Psoas muscle (tissue), 8 donors: ENCODE results near the gene RPTOR. TPM values are rescaled to one million over a fixed set of nuclear protein-coding genes. Genes with fewer than 3 reads are reported as not detected.

Experiments
- ATAC-seq, 4 donors: fragments of 200-7000 bp; cut with Tn5 transposase; one replicate each; pipeline ENCODE4 v1.9.1; 2020; ENCODE audit warnings: moderate library complexity in 3 of 4, mild to moderate bottlenecking in 2 of 4
- DNase-seq, 2 donors: peaks; one replicate each; pipeline ENCODE4 v3.0.0-alpha.2; 2020
- H3K27ac ChIP-seq: fragments of 200-600 bp; one replicate; pipeline ENCODE4 v1.8.0; 2022
- H3K27me3 ChIP-seq, 3 donors: fragments of 200-600 bp in 1 of 3; one replicate each; pipeline versions ENCODE4 v1.6.1 to v1.8.0; 2013 to 2022; ENCODE audit warnings: low read length in 2 of 3, mild to moderate bottlenecking in 2 of 3, moderate library complexity in 1 of 3; ENCODE audit not compliant: insufficient read depth in 3 of 3
- H3K36me3 ChIP-seq, 2 donors: fragments of 200-600 bp in 1 of 2; one replicate each; pipeline versions ENCODE4 v1.6.1 to v1.8.0; 2013 to 2022; ENCODE audit warnings: low read depth in 1 of 2, mild to moderate bottlenecking in 1 of 2, moderate library complexity in 1 of 2; ENCODE audit not compliant: insufficient read depth in 1 of 2
- H3K4me1 ChIP-seq: fragments of 200-600 bp; one replicate; pipeline ENCODE4 v1.8.0; 2022
- H3K4me3 ChIP-seq: fragments of 200-600 bp; one replicate; pipeline ENCODE4 v1.8.0; 2022; ENCODE audit warnings: mild to moderate bottlenecking
- H3K9me3 ChIP-seq: fragments of 200-600 bp; one replicate; pipeline ENCODE4 v1.8.0; 2022
- WGBS, 3 donors: extraction: QIAGEN DNeasy Blood & Tissue Kit; methylation state at CpG; one replicate each; pipeline versions ENCODE4 v1.1.6 to v1.1.7; 2013; 5-methylcytosine and 5-hydroxymethylcytosine counted together
- intact Hi-C, 2 donors: fragments of 100-400 bp; cut with DNase I; formaldehyde crosslinking; loops; one replicate each; pipeline versions ENCODE4 v1.11.0 to v1.14.2; 2022
- polyA plus RNA-seq, 3 donors: library from polyadenylated mRNA; stranded (reverse); fragments of 200-250 nt; gene quantifications; one replicate each; pipeline ENCODE4 v1.2.3, GENCODE V29; 2013
- total RNA-seq, 4 donors: library from RNA; stranded (reverse); fragmentation: NEBNext Ultra II Directional in 2 of 4; extraction: Animal tissue kit (Norgen Biotek cat#: 25700) in 2 of 4; gene quantifications; one replicate each; pipeline versions ENCODE4 v1.2.1 to v1.2.4, GENCODE V29; 2021 to 2023
- TF ChIP-seq, protein P1 (sequence below): fragments of 200-600 bp; IDR thresholded peaks from one replicate; pipeline ENCODE4 v1.8.0; 2022; ENCODE audit warnings: antibody characterized with exemption
- donor health status: healthy with polysubstance abuse.
- donor health status: DM: no; HTN: no; CAD: no; lungs with moderate emphysema.
- donor health status: Bipolar disorder and iron deficiency.
- donor health status: healthy.
- donor health status: DM: yes; HTN: yes; CAD: no.
- donor health status: DM: no; HTN: no; CAD: no.
- donor health status: DM: no; HTN: no; CAD: no.
- donor health status: DM: yes; HTN: yes; CAD: no.

The RPTOR gene
- total and polyA plus RNA-seq, 7 donors: 13.6 to 82.2 (median 32.5) TPM

DNA sequence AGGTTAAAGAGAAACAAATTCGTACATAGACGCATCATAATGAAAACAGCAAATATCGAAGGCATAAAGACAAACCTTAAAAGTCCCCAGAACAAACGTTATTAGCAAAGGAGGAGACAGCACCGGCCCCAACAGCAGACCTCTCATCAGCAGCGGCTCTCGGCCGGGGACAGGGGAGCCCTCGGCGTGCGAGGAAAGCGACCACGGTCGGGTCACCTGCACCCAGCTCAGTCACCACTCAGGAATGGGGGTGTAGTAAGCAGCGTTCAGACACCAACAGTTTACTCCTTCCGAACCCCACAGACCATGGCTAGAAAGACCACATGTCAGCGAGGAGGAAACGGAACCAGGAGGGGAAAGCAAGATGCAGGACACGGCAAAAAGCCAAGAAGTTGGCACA lies 337.7 kb downstream of the RPTOR start:
- H3K36me3 ChIP-seq: peaks cover 0 to 57% of the 10 kb centered on the region in 2 donors
- no peak overlapping the region for H3K27ac ChIP-seq
- peak in 1 of 2 donors; percentile 34 for DNase-seq
- no peak for ATAC-seq
- intact Hi-C loops: loop anchor here (5.0 to 10.0 kb wide), 2 partner anchors 75 to 212 kb away; no protein-coding TSS in a partner anchor
- no peaks in the 10 kb centered on the region for H3K9me3 ChIP-seq
- TF ChIP-seq, protein P1, sequence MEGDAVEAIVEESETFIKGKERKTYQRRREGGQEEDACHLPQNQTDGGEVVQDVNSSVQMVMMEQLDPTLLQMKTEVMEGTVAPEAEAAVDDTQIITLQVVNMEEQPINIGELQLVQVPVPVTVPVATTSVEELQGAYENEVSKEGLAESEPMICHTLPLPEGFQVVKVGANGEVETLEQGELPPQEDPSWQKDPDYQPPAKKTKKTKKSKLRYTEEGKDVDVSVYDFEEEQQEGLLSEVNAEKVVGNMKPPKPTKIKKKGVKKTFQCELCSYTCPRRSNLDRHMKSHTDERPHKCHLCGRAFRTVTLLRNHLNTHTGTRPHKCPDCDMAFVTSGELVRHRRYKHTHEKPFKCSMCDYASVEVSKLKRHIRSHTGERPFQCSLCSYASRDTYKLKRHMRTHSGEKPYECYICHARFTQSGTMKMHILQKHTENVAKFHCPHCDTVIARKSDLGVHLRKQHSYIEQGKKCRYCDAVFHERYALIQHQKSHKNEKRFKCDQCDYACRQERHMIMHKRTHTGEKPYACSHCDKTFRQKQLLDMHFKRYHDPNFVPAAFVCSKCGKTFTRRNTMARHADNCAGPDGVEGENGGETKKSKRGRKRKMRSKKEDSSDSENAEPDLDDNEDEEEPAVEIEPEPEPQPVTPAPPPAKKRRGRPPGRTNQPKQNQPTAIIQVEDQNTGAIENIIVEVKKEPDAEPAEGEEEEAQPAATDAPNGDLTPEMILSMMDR: no peak
- H3K27me3 ChIP-seq: no peaks in the 10 kb centered on the region
- H3K4me3 ChIP-seq: no peak overlapping the region
- peaks cover 12% of the 10 kb centered on the region for H3K4me1 ChIP-seq
- 93 to 95% (median 94%) methylated on average over 19 of the region's 19 CpGs for WGBS, 3 donors

DNA sequence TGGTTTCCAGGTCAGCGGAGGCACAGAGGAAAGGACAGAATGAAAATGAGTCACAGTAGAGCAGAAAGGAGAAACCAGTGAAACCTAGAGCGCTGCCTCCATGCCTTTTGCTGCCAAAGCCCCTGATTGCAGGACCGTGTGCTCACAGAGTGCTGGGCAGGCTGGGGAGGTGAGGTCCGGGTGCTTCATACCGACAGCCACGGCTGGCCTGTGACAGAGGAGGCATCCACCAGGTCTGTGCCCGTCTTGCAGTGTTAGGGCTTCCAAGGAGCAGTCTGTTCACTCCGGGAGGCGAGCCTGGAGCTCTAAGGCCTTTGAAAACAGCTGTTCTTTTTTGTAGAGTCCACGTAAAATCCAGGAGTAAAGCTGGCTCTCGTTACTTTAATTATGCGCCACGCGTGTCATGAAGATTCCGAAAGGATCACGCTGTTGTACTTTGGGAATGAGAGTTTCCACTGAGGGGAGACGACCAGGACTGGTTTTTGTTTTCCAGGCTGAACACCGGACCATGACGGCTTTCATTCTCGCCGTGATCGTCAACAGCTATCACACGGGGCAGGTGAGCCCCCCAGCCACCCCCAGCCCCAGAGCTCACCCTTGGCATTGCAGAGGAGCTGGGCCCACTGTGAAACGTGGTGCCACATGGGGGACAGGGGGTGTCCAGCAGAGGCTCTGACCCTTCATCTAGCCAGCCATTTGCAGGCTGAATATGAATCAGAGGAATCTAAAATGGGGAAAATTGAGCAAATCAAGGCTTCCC lies 338.5 kb downstream of the RPTOR start:
- H3K4me3 ChIP-seq: no peak overlapping the region
- ATAC-seq (no peak), DNase-seq (peak in 1 of 2 donors; percentile 42)
- WGBS, 3 donors: 91 to 93% (median 92%) methylated on average over 24 of the region's 24 CpGs
- TF ChIP-seq, protein P1: no peak
- intact Hi-C loops: loop anchor here (5.0 to 10.0 kb wide), 2 partner anchors 74 to 212 kb away; no protein-coding TSS in a partner anchor
- peaks cover 6% of the 10 kb centered on the region for H3K4me1 ChIP-seq
- no peak overlapping the region for H3K27ac ChIP-seq
- peaks cover 0 to 60% of the 10 kb centered on the region in 2 donors for H3K36me3 ChIP-seq
- no peaks in the 10 kb centered on the region for H3K9me3 ChIP-seq
- H3K27me3 ChIP-seq: no peaks in the 10 kb centered on the region

GRCh38 chr17:80883831-80884735 lies 339.4 kb downstream of the RPTOR start:
- intact Hi-C loops: loop anchor here (5.0 to 10.0 kb wide), 2 partner anchors 73 to 211 kb away; no protein-coding TSS in a partner anchor
- 94 to 96% (median 95%) methylated on average over 41 to 42 of the region's 42 CpGs for WGBS, 3 donors

DNA sequence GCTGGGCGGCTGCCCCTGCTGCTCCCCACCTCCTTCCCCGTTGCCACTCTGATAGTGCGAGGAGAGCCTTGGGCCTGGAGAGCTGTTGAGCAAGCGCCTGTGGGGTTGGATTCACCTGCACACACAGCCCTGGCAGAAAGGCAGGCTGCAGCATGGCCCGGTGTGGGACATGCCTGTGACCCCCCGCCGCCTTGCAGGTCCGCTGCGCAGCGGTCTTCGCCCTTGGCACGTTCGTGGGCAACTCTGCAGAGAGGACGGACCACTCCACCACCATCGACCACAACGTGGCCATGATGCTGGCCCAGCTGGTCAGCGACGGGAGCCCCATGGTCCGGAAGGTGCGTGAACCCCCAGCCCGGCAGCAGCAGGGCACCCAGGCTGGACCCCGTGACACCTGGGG lies 340.2 kb downstream of the RPTOR start:
- peak in 1 of 2 donors; percentile 42 for DNase-seq
- Histone ChIP-seq H3K27me3 (no peaks in the 10 kb centered on the region), H3K27ac (no peak overlapping the region), H3K4me1 (no peaks in the 10 kb centered on the region), H3K4me3 (no peak overlapping the region), H3K9me3 (no peaks in the 10 kb centered on the region), H3K36me3 (peaks cover 0 to 66% of the 10 kb centered on the region in 2 donors)
- TF ChIP-seq, protein P1: no peak
- intact Hi-C loops: loop anchor here (5.0 to 10.0 kb wide), 2 partner anchors 72 to 210 kb away; no protein-coding TSS in a partner anchor
- 97 to 98% (median 98%) methylated on average over 22 of the region's 22 CpGs for WGBS, 3 donors
- ATAC-seq: no peak

More at GRCh38 chr17:80883831-80884735, 339.4 kb downstream of the RPTOR start:
- peaks cover 0 to 61% of the 10 kb centered on the region in 2 donors for H3K36me3 ChIP-seq
- ATAC-seq: no peak
- H3K4me3 ChIP-seq: no peak overlapping the region
- no peak overlapping the region for H3K27ac ChIP-seq
- H3K27me3 ChIP-seq: no peaks in the 10 kb centered on the region
- DNase-seq: peak in 1 of 2 donors; percentile 48
- TF ChIP-seq, protein P1: no peak
- no peaks in the 10 kb centered on the region for H3K4me1 ChIP-seq
- H3K9me3 ChIP-seq: no peaks in the 10 kb centered on the region
